NB4 (cell line): Measurements from ENCODE around the gene CTAG1A.
A peak's percentile ranks its signal among the peaks of the same experiment; 100 is the strongest.
"Not testable (repeated sequence)": the region's sequence is repeated elsewhere in the genome, so short reads cannot be mapped to it uniquely, and the experiment has no call there.

Experiments
- DNase-seq: peaks from one replicate; pipeline ENCODE4 v3.0.0; 2010; ENCODE audit warnings: low read depth
- H3K4me3 ChIP-seq: one replicate; pipeline ENCODE4 v1.5.1; 2011; ENCODE audit warnings: mild to moderate bottlenecking, low read depth, low read length, moderate library complexity
- CTCF ChIP-seq: IDR thresholded peaks from one replicate; pipeline ENCODE4 v1.5.1; 2012; ENCODE audit warnings: low read depth, low read length
- MAX ChIP-seq: IDR thresholded peaks from 2 replicates; pipeline ENCODE4 v1.6.1; 2011; ENCODE audit warnings: low read depth, low read length
- MYC ChIP-seq: IDR thresholded peaks from 2 replicates; pipeline ENCODE4 v1.6.1; 2011; ENCODE audit warnings: low read depth, low read length
- POLR2A ChIP-seq: IDR thresholded peaks from 2 replicates; pipeline ENCODE4 v1.6.1; 2011; ENCODE audit warnings: mild to moderate bottlenecking; ENCODE audit not compliant: insufficient read length; ENCODE audit errors: extremely low read depth

The CTAG1A gene

GRCh38 chrX:154602766-154603437 is 18.0 kb downstream of the CTAG1A start:
- H3K4me3 ChIP-seq: no peak overlapping the region
- no peak for DNase-seq
- TF ChIP-seq POLR2A: no peak
- no peak for TF ChIP-seq MYC
- no peak for TF ChIP-seq CTCF
- no peak for TF ChIP-seq MAX

- TF ChIP-seq MYC (no peak), POLR2A (no peak), CTCF (no peak), MAX (no peak)
- H3K4me3 ChIP-seq: no peak overlapping the region
- DNase-seq: peak; percentile 7
These were observed 18.8 kb downstream of the CTAG1A start for GRCh38 chrX:154603438-154604430.

- no peak for DNase-seq
- no peak overlapping the region for H3K4me3 ChIP-seq
- no peak for TF ChIP-seq MYC
- TF ChIP-seq MAX: no peak
- TF ChIP-seq POLR2A: no peak
- TF ChIP-seq CTCF: no peak
These were observed 20.6 kb downstream of the CTAG1A start for GRCh38 chrX:154605566-154605965.

GRCh38 chrX:154607370-154607769 is 22.4 kb downstream of the CTAG1A start:
- TF ChIP-seq CTCF (no peak), POLR2A (no peak), MYC (no peak), MAX (no peak)
- no peak for DNase-seq
- no peak overlapping the region for H3K4me3 ChIP-seq

- DNase-seq, H3K4me3 ChIP-seq: not testable (repeated sequence)
These were observed 23.0 kb downstream of the CTAG1A start for GRCh38 chrX:154607976-154608375.

- DNase-seq, H3K4me3 ChIP-seq: not testable (repeated sequence)
These were observed 23.9 kb downstream of the CTAG1A start for GRCh38 chrX:154608823-154609222.

GRCh38 chrX:154611146-154611545 is 26.2 kb downstream of the CTAG1A start:
- not testable (repeated sequence) for DNase-seq, H3K4me3 ChIP-seq

GRCh38 chrX:154613586-154613985 is 28.7 kb downstream of the CTAG1A start:
- DNase-seq, H3K4me3 ChIP-seq: not testable (repeated sequence)

- not testable (repeated sequence) for DNase-seq, H3K4me3 ChIP-seq
These were observed 34.2 kb downstream of the CTAG1A start, which contains the start of gene CTAG1B for GRCh38 chrX:154619182-154619581. CTAG1B (minus strand) TSS chrX:154619282; CDS start chrX:154619218, 64 bp downstream.

GRCh38 chrX:154620767-154621414 is 36.0 kb downstream of the CTAG1A start:
- H3K4me3 ChIP-seq, DNase-seq: not testable (repeated sequence)

- H3K4me3 ChIP-seq, DNase-seq: not testable (repeated sequence)
These were observed 44.0 kb downstream of the CTAG1A start for GRCh38 chrX:154628960-154629359.
